SU-DHL-6 (cell line): ENCODE results near the gene ARVCF.

Source experiments
- CTCF ChIP-seq: fragments of 200-600 bp; sonication (generic); IDR thresholded peaks from one replicate; pipeline ENCODE4 v1.5.1; 2017; ENCODE audit warnings: antibody characterized with exemption, mild to moderate bottlenecking, low read length, moderate library complexity; ENCODE audit not compliant: insufficient read depth, poor library complexity, severe bottlenecking
- EZH2phosphoT487 ChIP-seq: fragments of 200-600 bp; sonication (generic), shearing (Covaris generic); conservative IDR thresholded peaks from 2 replicates; pipeline ENCODE4 v1.6.1; 2018; ENCODE audit warnings: mild to moderate bottlenecking, antibody characterized with exemption, low read length, moderate library complexity, mixed read lengths

- TF ChIP-seq CTCF, result no peak
- no peak for TF ChIP-seq EZH2phosphoT487
Measured at GRCh38 chr22:19964701-19965386, 51.8 kb downstream of the ARVCF start.
